Lower leg skin (tissue), 3 donors: ENCODE results near the gene AUTS2.

Source experiments
- CTCF ChIP-seq, 3 donors: fragments of 450-650 bp; IDR thresholded peaks; one replicate each; pipeline ENCODE4 v1.5.1; 2016; ENCODE audit warnings: antibody characterized with exemption in 3 of 3, mild to moderate bottlenecking in 3 of 3, moderate library complexity in 2 of 3
- POLR2A ChIP-seq, 2 donors: fragments of 450-650 bp; IDR thresholded peaks; one replicate each; pipeline ENCODE4 v1.6.1; 2016 to 2017; ENCODE audit warnings: antibody characterized with exemption in 2 of 2, mild to moderate bottlenecking in 1 of 2, moderate library complexity in 1 of 2

- TF ChIP-seq CTCF (IDR thresholded peaks at IDR 0.05), result no peak
- TF ChIP-seq POLR2A (IDR thresholded peaks at IDR 0.05), result no peak
Measured at GRCh38 chr7:70214071-70214470, 615.8 kb downstream of the AUTS2 start.
